PC-9 (cell line): ENCODE data around the gene CYP4F8. TPM values are rescaled to one million over a fixed set of nuclear protein-coding genes. Genes with fewer than 3 reads are reported as not detected.

ENCODE experiments used
- total RNA-seq: library from RNA; stranded (reverse); gene quantifications from 2 replicates; pipeline ENCODE4 v1.2.3, GENCODE V29; 2021

CYP4F8 gene
- total RNA-seq, 1 experiment from 2014 or later = not detected

Other genes starting within 250 kb of the CYP4F8 start
- 39.5 and 43.4 TPM in 2 replicates for gene AKAP8, start 235.4 kb upstream of the CYP4F8 start, total RNA-seq
- 49.9 and 62.4 TPM in 2 replicates for gene AKAP8L, start 196.2 kb upstream of the CYP4F8 start, total RNA-seq
- gene WIZ, start 165.3 kb upstream of the CYP4F8 start, total RNA-seq = 27.3 and 31.6 TPM in 2 replicates
- not detected in 2 replicates for gene RASAL3, start 150.7 kb upstream of the CYP4F8 start, total RNA-seq
- not detected in 2 replicates for gene PGLYRP2, start 135.7 kb upstream of the CYP4F8 start, total RNA-seq
- not detected in 2 replicates for gene CYP4F22, start 106.7 kb upstream of the CYP4F8 start, total RNA-seq
- gene CYP4F3, start 25.7 kb downstream of the CYP4F8 start, total RNA-seq = 57.6 and 70.7 TPM in 2 replicates
- 5.7 and 8.1 TPM in 2 replicates for gene CYP4F12, start 57.9 kb downstream of the CYP4F8 start, total RNA-seq
- gene OR10H2, start 112.8 kb downstream of the CYP4F8 start, total RNA-seq = not detected in 2 replicates
- not detected in 2 replicates for gene OR10H3, start 122.8 kb downstream of the CYP4F8 start, total RNA-seq
- gene OR10H5, start 172.4 kb downstream of the CYP4F8 start, total RNA-seq = not detected in 2 replicates
- 0.20 TPM in 1 of 2 replicates, not detected in the other for gene OR10H1, start 200.4 kb downstream of the CYP4F8 start, total RNA-seq